Hepatocyte (in vitro differentiated cells): ENCODE measurements around the gene SLAMF1. TPM values are rescaled to one million over a fixed set of nuclear protein-coding genes. Genes with fewer than 3 reads are reported as not detected.

ENCODE experiments used
- DNase-seq: peaks from one replicate; pipeline ENCODE4 v3.0.0-alpha.2; 2016; ENCODE audit warnings: low spot score
- H2AFZ ChIP-seq: fragments of 200-600 bp; sonication (generic); 2 replicates; pipeline ENCODE4 v1.6.0; 2016; ENCODE audit warnings: antibody characterized with exemption, mild to moderate bottlenecking
- H3K27ac ChIP-seq: fragments of 200-600 bp; sonication (generic); 2 replicates; pipeline ENCODE4 v1.5.1; 2016; ENCODE audit warnings: mild to moderate bottlenecking
- H3K27me3 ChIP-seq: fragments of 200-600 bp; sonication (generic); 2 replicates; pipeline ENCODE4 v1.6.1; 2016
- H3K36me3 ChIP-seq: fragments of 200-600 bp; sonication (generic); replicated peaks from 2 replicates; pipeline ENCODE4 v1.5.1; 2016; ENCODE audit warnings: low read depth; ENCODE audit not compliant: insufficient read depth
- H3K4me1 ChIP-seq: fragments of 200-600 bp; sonication (generic); 2 replicates; pipeline ENCODE4 v1.5.1; 2016; ENCODE audit warnings: mild to moderate bottlenecking, moderate library complexity; ENCODE audit not compliant: insufficient read depth
- H3K4me2 ChIP-seq: fragments of 200-600 bp; sonication (generic); 2 replicates; pipeline ENCODE4 v1.6.0; 2016
- H3K4me3 ChIP-seq: fragments of 200-600 bp; sonication (generic); 2 replicates; pipeline ENCODE4 v1.5.1; 2016; ENCODE audit warnings: mild to moderate bottlenecking
- H3K79me2 ChIP-seq: fragments of 200-600 bp; sonication (generic); 2 replicates; pipeline ENCODE4 v1.6.0; 2017; ENCODE audit warnings: mild to moderate bottlenecking
- H3K9me2 ChIP-seq: fragments of 200-600 bp; sonication (generic); replicated peaks from 2 replicates; pipeline ENCODE4 v1.6.0; 2017; ENCODE audit warnings: mild to moderate bottlenecking; ENCODE audit not compliant: insufficient read depth
- H3K9me3 ChIP-seq: fragments of 200-600 bp; sonication (generic); 2 replicates; pipeline ENCODE4 v1.5.1; 2016; ENCODE audit warnings: low read depth, mild to moderate bottlenecking
- H4K20me1 ChIP-seq: fragments of 200-600 bp; sonication (generic); 2 replicates; pipeline ENCODE4 v1.6.0; 2016; ENCODE audit warnings: mild to moderate bottlenecking; ENCODE audit not compliant: insufficient read depth, poor library complexity, severe bottlenecking
- EZH2 ChIP-seq: fragments of 200-600 bp; sonication (generic); IDR thresholded peaks from 2 replicates; pipeline ENCODE4 v1.6.1; 2016; ENCODE audit warnings: antibody characterized with exemption, mild to moderate bottlenecking, borderline replicate concordance
- EZH2phosphoT487 ChIP-seq: fragments of 200-600 bp; sonication (generic); IDR thresholded peaks from one replicate; pipeline ENCODE4 v1.6.1; 2018; ENCODE audit warnings: antibody characterized with exemption, mild to moderate bottlenecking, low read depth, moderate library complexity; ENCODE audit not compliant: unreplicated experiment, severe bottlenecking
- WGBS: methylation state at CpG from one replicate; pipeline ENCODE4 v1.1.6; 2016; ENCODE audit warnings: low lambda C conversion rate; ENCODE audit errors: missing lambda C conversion rate; 5-methylcytosine and 5-hydroxymethylcytosine counted together
- polyA plus RNA-seq: library from polyadenylated mRNA; unstranded; fragments of >200 nt; fragmentation: Nextera tagmentation; extraction: Ambion mirVana; gene quantifications from 2 replicates; pipeline ENCODE4 v1.2.1, GENCODE V29; 2016
- total RNA-seq: library from RNA; depleted of rRNA; stranded (reverse); fragments of >200 nt; gene quantifications from 2 replicates; pipeline ENCODE4 v1.2.3, GENCODE V29; 2014
- TF ChIP-seq, protein P1 (sequence below): fragments of 200-600 bp; sonication (generic); IDR thresholded peaks from 2 replicates; pipeline ENCODE4 v1.5.1; 2016; ENCODE audit warnings: antibody characterized with exemption, mild to moderate bottlenecking; ENCODE audit not compliant: poor library complexity

SLAMF1 gene
- total and polyA plus RNA-seq, 2 experiments from 2014 or later, result 1.2 to 2.1 TPM

DNA sequence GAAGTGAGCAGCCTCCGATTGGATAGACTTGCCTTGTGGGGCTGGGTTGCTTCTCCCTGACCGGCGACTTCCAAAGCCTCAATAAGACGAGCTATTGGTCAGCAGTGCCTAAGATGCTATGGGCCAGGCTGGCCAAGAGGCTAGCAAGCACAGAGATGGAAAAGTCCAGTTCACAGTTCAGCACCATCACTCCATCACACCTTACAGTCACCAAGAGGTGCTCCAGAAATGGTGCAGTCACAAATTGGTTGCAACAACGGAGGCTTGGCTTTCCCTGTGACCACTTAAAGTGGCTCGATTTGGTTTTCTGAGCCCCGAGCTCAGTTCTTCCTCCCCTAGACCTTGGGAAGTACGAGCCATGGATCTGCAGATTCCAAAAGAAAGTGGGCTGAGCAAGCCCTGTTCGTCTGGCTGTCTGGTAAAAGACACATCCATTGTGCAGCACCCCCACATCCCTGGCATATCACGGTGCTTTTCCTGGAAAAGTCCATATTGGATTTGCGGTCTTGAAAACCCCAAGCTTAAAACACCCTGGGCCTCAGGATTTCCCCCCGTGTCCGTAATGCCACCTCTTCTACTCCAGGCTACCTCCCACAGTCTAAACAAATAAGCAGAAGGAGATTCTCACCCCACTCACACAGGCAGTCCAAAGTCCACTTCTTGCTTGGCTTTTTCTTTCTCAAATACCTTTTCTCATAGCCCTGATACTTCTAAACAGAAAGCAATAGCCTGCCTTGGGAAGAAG lies 1.3 kb downstream of the SLAMF1 start:
- 84% methylated on average over 13 of the region's 13 CpGs for WGBS
- H3K4me2 ChIP-seq, result peak overlapping the region; percentile 21

DNA sequence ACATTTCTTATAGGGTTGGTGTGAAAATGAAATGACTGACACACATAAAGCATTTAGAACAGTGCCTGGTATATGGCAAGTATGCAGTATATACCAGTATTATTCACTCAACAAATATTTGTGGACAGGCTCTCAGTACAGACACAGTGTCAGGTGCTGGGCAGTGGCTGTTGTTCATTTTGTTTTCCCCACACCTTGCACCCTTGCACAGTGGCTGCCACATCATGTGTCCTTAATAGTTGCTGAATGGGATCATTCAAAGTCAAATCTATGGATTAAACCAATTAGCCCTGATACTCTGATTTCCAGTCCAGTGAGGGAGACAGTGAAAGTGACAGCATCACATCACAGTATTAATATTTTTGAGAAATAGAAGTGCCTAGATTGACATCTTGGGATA lies 2.4 kb downstream of the SLAMF1 start:
- H3K4me2 ChIP-seq, result no peak overlapping the region
- no peak overlapping the region for H3K4me3 ChIP-seq
- no peaks in the 10 kb centered on the region for H3K36me3 ChIP-seq
- peaks cover 31% of the 10 kb centered on the region for H3K4me1 ChIP-seq
- no peaks in the 10 kb centered on the region for H3K9me2 ChIP-seq
- no peak for TF ChIP-seq EZH2
- TF ChIP-seq, protein P1, sequence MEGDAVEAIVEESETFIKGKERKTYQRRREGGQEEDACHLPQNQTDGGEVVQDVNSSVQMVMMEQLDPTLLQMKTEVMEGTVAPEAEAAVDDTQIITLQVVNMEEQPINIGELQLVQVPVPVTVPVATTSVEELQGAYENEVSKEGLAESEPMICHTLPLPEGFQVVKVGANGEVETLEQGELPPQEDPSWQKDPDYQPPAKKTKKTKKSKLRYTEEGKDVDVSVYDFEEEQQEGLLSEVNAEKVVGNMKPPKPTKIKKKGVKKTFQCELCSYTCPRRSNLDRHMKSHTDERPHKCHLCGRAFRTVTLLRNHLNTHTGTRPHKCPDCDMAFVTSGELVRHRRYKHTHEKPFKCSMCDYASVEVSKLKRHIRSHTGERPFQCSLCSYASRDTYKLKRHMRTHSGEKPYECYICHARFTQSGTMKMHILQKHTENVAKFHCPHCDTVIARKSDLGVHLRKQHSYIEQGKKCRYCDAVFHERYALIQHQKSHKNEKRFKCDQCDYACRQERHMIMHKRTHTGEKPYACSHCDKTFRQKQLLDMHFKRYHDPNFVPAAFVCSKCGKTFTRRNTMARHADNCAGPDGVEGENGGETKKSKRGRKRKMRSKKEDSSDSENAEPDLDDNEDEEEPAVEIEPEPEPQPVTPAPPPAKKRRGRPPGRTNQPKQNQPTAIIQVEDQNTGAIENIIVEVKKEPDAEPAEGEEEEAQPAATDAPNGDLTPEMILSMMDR, result no peak
- DNase-seq, result no peak
- H3K27me3 ChIP-seq, result no peaks in the 10 kb centered on the region
- no peak overlapping the region for H3K27ac ChIP-seq
- no peaks in the 10 kb centered on the region for H3K79me2 ChIP-seq
- no peaks in the 10 kb centered on the region for H3K9me3 ChIP-seq
- H2AFZ ChIP-seq, result no peak overlapping the region
- no peaks in the 10 kb centered on the region for H4K20me1 ChIP-seq

More for the DNA sequence above, 1.3 kb downstream of the SLAMF1 start:
- no peak for DNase-seq
- Histone ChIP-seq H3K9me3 (no peaks in the 10 kb centered on the region), H3K4me3 (no peak overlapping the region), H3K79me2 (no peaks in the 10 kb centered on the region), H2AFZ (no peak overlapping the region), H3K9me2 (no peaks in the 10 kb centered on the region), H3K36me3 (no peaks in the 10 kb centered on the region), H3K27ac (peak overlapping the region; percentile 80), H4K20me1 (no peaks in the 10 kb centered on the region), H3K4me1 (peaks cover 29% of the 10 kb centered on the region), H3K27me3 (no peaks in the 10 kb centered on the region)
- no peak for TF ChIP-seq EZH2
- TF ChIP-seq, protein P1, result no peak
- TF ChIP-seq EZH2phosphoT487, result no peak

DNA sequence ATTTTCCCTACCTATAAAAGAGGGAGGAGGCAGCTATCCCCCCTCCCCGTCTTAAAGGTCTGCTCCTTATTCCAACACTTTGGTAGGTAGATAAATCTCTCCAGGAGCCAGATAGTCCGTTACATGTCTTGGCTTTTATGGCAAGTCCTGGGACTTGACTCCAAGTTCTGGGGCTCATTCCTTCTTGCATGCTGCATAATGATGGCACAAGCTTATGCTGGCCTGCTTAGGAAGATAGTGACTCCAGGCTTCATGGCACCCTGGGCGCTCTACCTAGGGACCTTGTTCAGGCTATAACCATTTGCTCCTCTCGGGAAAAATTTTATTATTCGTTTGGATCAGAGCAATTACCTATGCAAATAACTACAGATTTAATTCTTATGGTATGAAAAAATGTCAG lies 3.7 kb downstream of the SLAMF1 start:
- 82% methylated on average over 5 of the region's 5 CpGs for WGBS
- Histone ChIP-seq H2AFZ (no peak overlapping the region), H3K36me3 (no peaks in the 10 kb centered on the region), H3K9me3 (no peaks in the 10 kb centered on the region), H3K4me2 (no peak overlapping the region), H3K27me3 (no peaks in the 10 kb centered on the region), H3K4me1 (peaks cover 33% of the 10 kb centered on the region), H3K9me2 (no peaks in the 10 kb centered on the region), H3K79me2 (no peaks in the 10 kb centered on the region), H3K27ac (no peak overlapping the region), H3K4me3 (no peak overlapping the region), H4K20me1 (no peaks in the 10 kb centered on the region)
- TF ChIP-seq EZH2 (no peak), EZH2phosphoT487 (no peak)
- DNase-seq, result no peak

DNA sequence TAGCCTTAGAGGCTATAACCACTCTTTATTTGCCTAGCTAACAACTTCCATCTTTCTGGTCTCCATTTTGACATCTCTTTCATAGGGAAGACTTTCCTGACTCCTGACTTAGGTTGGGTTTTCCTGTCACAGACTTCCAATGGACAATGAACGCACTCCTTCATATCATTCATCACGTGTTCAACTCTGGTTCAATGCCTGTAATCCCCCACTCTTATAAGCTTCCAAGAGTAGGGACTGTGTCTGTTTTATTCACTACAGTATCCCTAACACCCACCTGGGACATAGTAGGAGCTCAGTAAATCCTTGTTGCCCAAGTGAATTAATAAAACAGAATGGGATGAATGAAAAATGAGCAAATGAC lies 4.6 kb downstream of the SLAMF1 start:
- H3K27ac ChIP-seq, result no peak overlapping the region
- H3K4me1 ChIP-seq, result peaks cover 35% of the 10 kb centered on the region
- no peak overlapping the region for H3K4me3 ChIP-seq
- no peak for TF ChIP-seq EZH2phosphoT487
- TF ChIP-seq, protein P1, result no peak
- TF ChIP-seq EZH2, result no peak
- H4K20me1 ChIP-seq, result no peaks in the 10 kb centered on the region
- DNase-seq, result no peak
- H3K27me3 ChIP-seq, result no peaks in the 10 kb centered on the region
- H3K9me2 ChIP-seq, result no peaks in the 10 kb centered on the region
- H2AFZ ChIP-seq, result no peak overlapping the region
- no peak overlapping the region for H3K4me2 ChIP-seq
- H3K79me2 ChIP-seq, result no peaks in the 10 kb centered on the region
- H3K36me3 ChIP-seq, result no peaks in the 10 kb centered on the region
- no peaks in the 10 kb centered on the region for H3K9me3 ChIP-seq
- WGBS, result 95% methylated on average over 2 of the region's 2 CpGs
